UCSD-AML1 (cell line): Measurements from ENCODE around the gene PARL.

Experiments
- DNase-seq: peaks from one replicate; lab custom pipeline; 2025; ENCODE audit not compliant: unreplicated experiment; lab: John Stamatoyannopoulos, UW

PARL gene

GRCh38 chr3:183818041-183818620 is 66.5 kb downstream of the PARL start:
- DNase-seq, result no peak

GRCh38 chr3:183817639-183818038 is 67.0 kb downstream of the PARL start:
- no peak for DNase-seq

GRCh38 chr3:183816681-183817510 is 67.8 kb downstream of the PARL start:
- no peak for DNase-seq

- DNase-seq, result no peak
These were observed 68.7 kb downstream of the PARL start for GRCh38 chr3:183815951-183816475.

- no peak for DNase-seq
These were observed 69.1 kb downstream of the PARL start for GRCh38 chr3:183815563-183815940.

GRCh38 chr3:183814240-183814639 is 70.4 kb downstream of the PARL start:
- no peak for DNase-seq

GRCh38 chr3:183812761-183813445 is 71.8 kb downstream of the PARL start:
- DNase-seq, result no peak

GRCh38 chr3:183811638-183812037 is 73.0 kb downstream of the PARL start:
- DNase-seq, result no peak

GRCh38 chr3:183810643-183811594 is 73.8 kb downstream of the PARL start:
- no peak for DNase-seq

- no peak for DNase-seq
These were observed 75.4 kb downstream of the PARL start for GRCh38 chr3:183809270-183809669.

- no peak for DNase-seq
These were observed 76.3 kb downstream of the PARL start for GRCh38 chr3:183808355-183808754.

GRCh38 chr3:183807881-183808280 is 76.8 kb downstream of the PARL start:
- DNase-seq, result no peak

GRCh38 chr3:183807209-183807728 is 77.4 kb downstream of the PARL start:
- no peak for DNase-seq

- DNase-seq, result no peak
These were observed 81.7 kb downstream of the PARL start for GRCh38 chr3:183802989-183803388.

- no peak for DNase-seq
These were observed 83.1 kb downstream of the PARL start for GRCh38 chr3:183801601-183802000.

GRCh38 chr3:183800243-183800863 is 84.3 kb downstream of the PARL start:
- DNase-seq, result no peak

- DNase-seq, result no peak
These were observed 85.2 kb downstream of the PARL start for GRCh38 chr3:183799461-183799860.

- no peak for DNase-seq
These were observed 86.7 kb downstream of the PARL start for GRCh38 chr3:183797996-183798395.

- DNase-seq, result no peak
These were observed 88.3 kb downstream of the PARL start for GRCh38 chr3:183796372-183796771.

- DNase-seq, result no peak
These were observed 90.2 kb downstream of the PARL start for GRCh38 chr3:183794452-183794851.
